GM21447 (cell line): ENCODE measurements around the gene MVK.

ENCODE experiments used
- ATAC-seq: cut with Tn5 transposase; IDR thresholded peaks from one replicate; pipeline ENCODE4 v1.9.1; 2021; ENCODE audit not compliant: unreplicated experiment

Gene MVK

GRCh38 chr12:109626378-109627115, 53.0 kb downstream of the MVK start:
- no peak for ATAC-seq

GRCh38 chr12:109627633-109628032, 54.0 kb downstream of the MVK start:
- no peak for ATAC-seq

- no peak for ATAC-seq
These were observed 56.5 kb downstream of the MVK start for GRCh38 chr12:109630107-109630506.

- ATAC-seq, result no peak
These were observed 57.2 kb downstream of the MVK start for GRCh38 chr12:109630815-109631214.

GRCh38 chr12:109631302-109631701, 57.7 kb downstream of the MVK start:
- ATAC-seq, result no peak

- ATAC-seq, result no peak
These were observed 58.2 kb downstream of the MVK start for GRCh38 chr12:109631751-109632150.

- ATAC-seq, result no peak
These were observed 58.7 kb downstream of the MVK start for GRCh38 chr12:109632342-109632741.

GRCh38 chr12:109635717-109636116, 62.1 kb downstream of the MVK start:
- ATAC-seq, result no peak

- no peak for ATAC-seq
These were observed 63.8 kb downstream of the MVK start for GRCh38 chr12:109637348-109637747.

- ATAC-seq, result no peak
These were observed 64.4 kb downstream of the MVK start for GRCh38 chr12:109637996-109638395.

- ATAC-seq, result no peak
These were observed 65.1 kb downstream of the MVK start for GRCh38 chr12:109638735-109639134.

GRCh38 chr12:109639151-109639872, 65.7 kb downstream of the MVK start:
- ATAC-seq, result no peak

GRCh38 chr12:109640961-109641360, 67.4 kb downstream of the MVK start:
- no peak for ATAC-seq

- no peak for ATAC-seq
These were observed 67.8 kb downstream of the MVK start for GRCh38 chr12:109641422-109641821.

GRCh38 chr12:109642506-109643132, 69.0 kb downstream of the MVK start:
- ATAC-seq, result no peak

- ATAC-seq, result no peak
These were observed 71.6 kb downstream of the MVK start for GRCh38 chr12:109645194-109645593.

GRCh38 chr12:109645708-109646107, 72.1 kb downstream of the MVK start:
- ATAC-seq, result no peak
